SH-SY5Y (cell line): ENCODE measurements around the gene ANKDD1A.

Experiments
- GATA2 ChIP-seq: IDR thresholded peaks from 2 replicates; pipeline ENCODE4 v1.6.1; 2011; ENCODE audit warnings: mild to moderate bottlenecking, low read depth, low read length
- GATA3 ChIP-seq: IDR thresholded peaks from 2 replicates; pipeline ENCODE4 v1.6.1; 2011; ENCODE audit warnings: low read depth, mild to moderate bottlenecking, low read length, moderate library complexity

Gene ANKDD1A

DNA sequence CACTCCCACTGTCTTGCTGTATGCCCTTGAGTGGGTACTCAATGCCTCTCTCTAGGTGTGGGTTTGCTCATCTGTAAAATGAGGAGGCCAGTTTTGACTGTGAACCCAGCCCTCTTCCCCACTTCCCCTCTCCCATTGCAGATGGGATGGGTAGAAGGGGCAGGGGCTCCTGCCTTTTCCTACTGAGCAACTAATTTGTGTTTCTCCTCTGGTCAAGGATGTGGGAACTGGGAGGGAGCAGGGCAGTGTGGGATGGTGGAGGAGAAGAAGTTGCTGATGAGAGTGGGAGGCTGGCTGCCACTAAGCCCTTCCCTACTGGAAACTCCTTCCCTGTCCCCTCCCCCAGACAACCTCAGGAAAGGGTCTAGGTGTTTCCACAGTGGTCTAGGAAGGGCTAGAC lies 20.1 kb upstream of the ANKDD1A start:
- TF ChIP-seq GATA2 (no peak), GATA3 (no peak)

DNA sequence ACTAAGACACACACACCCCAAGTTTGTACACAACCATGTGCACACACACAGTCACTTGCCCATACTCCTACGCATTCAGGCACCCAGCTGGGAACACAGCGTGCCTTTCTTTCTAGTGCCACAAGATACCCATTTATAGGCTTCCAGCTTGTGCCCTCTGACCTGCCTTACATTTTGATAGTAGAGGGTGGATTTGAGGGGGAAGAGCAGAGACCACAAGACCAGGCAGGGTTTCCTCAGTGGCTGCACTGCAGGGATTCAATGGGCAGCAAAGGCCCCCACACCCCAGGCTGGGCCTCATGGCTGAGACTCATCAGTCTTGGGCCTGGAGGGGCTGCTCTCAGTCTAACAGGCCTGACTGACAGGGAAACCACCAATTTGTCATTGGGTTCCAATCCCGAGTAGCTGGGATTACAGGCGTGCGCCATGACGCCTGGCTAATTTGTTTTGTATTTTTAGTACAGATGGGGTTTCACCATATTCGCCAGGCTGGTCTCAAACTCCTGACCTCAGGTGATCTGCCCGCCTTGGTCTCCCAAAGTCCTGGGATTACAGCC lies 18.8 kb upstream of the ANKDD1A start:
- TF ChIP-seq GATA2 (no peak), GATA3 (no peak)

GRCh38 chr15:64893481-64894394 lies 18.0 kb upstream of the ANKDD1A start:
- no peak for TF ChIP-seq GATA3
- no peak for TF ChIP-seq GATA2

GRCh38 chr15:64894395-64895056 lies 17.2 kb upstream of the ANKDD1A start:
- TF ChIP-seq GATA2 = no peak
- TF ChIP-seq GATA3 = no peak

GRCh38 chr15:64895285-64896065 lies 16.2 kb upstream of the ANKDD1A start:
- TF ChIP-seq GATA2 (no peak), GATA3 (no peak)

DNA sequence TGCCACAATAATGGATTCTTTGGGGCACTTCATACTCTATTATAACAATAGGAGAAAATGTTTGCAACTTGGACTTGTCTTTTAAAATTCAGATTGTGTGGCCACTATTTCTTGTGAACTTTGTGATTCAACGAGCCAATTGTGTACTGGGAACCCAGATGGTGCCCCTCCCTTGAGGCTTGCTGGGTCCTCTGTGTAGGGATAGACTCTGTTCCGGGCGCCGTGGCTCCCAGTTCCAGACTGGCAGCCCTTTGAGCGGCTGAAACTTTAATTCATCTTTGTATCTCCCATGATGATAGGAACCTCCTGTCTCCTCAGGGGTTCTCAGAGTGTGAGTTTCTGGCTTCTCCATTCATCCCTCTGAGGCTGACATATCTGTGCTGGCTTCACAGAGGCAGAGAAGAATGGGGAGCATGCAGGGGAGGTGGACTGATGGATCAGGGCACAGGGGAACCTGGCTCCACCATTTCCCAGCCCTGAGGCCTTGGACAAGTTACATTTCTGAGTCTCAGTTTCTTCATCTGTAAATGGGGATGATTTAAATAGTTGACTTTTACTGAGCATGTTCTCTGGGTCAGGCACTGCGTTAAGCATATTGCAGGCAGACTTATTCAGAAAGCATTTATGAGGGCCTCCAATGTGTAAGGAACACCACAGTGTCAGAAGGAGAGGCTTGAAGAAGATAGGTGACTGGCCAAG lies 15.2 kb upstream of the ANKDD1A start:
- TF ChIP-seq GATA2 (no peak), GATA3 (no peak)

DNA sequence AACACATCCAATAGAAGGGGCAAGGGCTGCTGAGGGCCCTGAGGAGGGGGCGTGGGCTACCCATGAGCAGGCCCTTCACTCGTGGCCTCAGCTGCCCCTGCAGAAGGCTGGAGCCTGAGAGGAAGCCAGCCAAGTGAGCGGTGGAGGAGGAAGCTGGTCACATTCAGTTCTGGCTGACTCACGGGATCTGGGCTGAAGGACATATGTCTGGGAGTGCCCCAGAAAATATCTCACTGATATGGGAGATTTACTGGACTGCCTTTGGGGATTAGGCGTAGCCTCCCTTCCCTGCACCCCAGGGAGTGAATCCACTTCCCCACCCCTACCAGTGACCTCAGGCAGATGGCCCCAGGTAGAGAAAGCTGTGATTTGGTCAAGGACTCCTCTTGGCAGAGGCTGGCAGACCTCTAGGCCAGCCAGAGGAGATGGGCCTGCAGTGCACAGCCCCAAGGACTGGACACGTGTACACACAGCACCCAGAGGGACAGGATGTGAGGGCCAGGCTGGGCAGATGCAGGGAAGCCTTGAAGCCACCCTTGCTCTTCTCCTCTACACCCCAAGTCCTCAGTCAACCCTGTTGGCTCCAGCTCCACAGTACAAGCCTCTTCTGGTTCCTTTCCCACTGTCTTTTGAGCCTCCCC lies 14.2 kb upstream of the ANKDD1A start:
- TF ChIP-seq GATA2 = no peak
- TF ChIP-seq GATA3 = no peak

DNA sequence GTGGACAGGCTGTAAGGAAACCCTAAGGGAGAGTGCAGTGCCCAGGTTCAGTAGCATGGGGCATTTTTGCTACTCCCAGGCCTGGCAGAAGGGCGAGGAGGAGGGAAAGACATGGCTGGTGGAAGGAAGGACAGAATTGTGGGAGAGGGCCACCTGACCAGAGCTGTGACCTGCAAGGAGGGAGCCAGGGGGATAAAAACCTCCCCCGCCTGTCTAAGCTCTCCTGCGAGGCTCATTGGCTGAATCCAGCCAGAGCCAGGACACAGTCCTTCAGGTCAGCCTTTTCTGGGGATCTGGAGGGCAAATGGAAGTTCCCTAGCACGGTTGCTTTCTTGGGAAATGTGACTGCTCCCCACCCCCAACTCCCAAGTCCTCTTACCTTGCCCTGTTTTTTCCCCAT lies 13.3 kb upstream of the ANKDD1A start:
- TF ChIP-seq GATA3 (no peak), GATA2 (no peak)

DNA sequence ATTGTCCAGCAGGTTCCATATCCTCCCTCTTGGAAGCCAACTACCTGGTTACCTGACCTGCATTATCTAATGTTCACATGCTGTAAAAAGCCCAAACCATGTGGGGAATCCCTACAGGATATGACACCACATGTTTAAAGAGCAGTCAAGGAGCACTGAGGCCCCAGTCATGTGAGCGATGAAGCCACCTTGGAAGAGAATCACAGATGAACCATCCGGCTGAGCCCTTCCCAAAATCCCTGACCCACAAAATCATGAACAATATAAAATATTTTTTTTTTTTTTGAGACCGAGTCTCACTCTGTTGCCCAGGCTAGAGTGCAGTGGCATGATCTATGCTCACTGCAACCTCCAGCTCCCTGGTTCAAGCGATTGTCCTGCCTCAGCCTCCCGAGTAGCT lies 10.6 kb upstream of the ANKDD1A start:
- no peak for TF ChIP-seq GATA2
- TF ChIP-seq GATA3 = no peak

DNA sequence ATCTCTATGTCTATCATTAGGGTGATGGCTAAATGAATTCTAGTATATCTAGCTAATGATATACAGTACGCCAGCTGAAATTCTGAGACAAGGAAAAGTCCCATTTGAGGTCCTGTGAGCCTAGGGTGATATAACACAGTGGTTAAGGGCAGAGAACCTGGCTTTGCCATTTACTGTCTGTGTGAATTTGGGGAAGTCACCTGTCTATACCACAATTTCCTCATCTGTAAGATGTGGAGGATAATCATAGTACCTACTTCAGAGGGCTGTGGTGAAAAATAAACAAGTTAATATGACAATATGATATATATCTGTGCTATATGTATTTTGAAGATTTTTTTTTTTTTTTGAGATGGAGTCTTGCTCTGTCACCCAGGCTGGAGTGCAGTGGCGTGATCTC lies 9.8 kb upstream of the ANKDD1A start:
- TF ChIP-seq GATA2 (no peak), GATA3 (no peak)

GRCh38 chr15:64902863-64903262 lies 8.8 kb upstream of the ANKDD1A start:
- TF ChIP-seq GATA3 = no peak
- TF ChIP-seq GATA2 = no peak

- TF ChIP-seq GATA2 = no peak; the same call in 1 of the 2 replicates
- no peak for TF ChIP-seq GATA3
Observed at GRCh38 chr15:64903326-64903950, 8.3 kb upstream of the ANKDD1A start.

- no peak for TF ChIP-seq GATA2
- no peak for TF ChIP-seq GATA3
Observed at GRCh38 chr15:64904189-64904588, 7.5 kb upstream of the ANKDD1A start.
